HEK293 (cell line): Measurements from ENCODE around the gene BTN2A1.

Experiments
- CTCF ChIA-PET: fragments of 350-600 bp; formaldehyde crosslinking; extraction: SDS; loops from one replicate; lab custom pipeline; 2021; ENCODE audit warnings: antibody characterized with exemption; lab: Yijun Ruan, JAX
- POLR2A ChIA-PET: fragments of 300-600 bp; formaldehyde crosslinking; extraction: SDS; loops from one replicate; lab custom pipeline; 2020; ENCODE audit warnings: antibody characterized with exemption, inconsistent platforms; lab: Yijun Ruan, JAX
- H3K27ac ChIP-seq: fragments of 200-500 bp; sonication (Bioruptor generic); 2 replicates; pipeline ENCODE4 v1.5.1; 2014; ENCODE audit warnings: low read depth, low read length, control low read depth, inconsistent platforms; ENCODE audit errors: extremely low read depth
- H3K36me3 ChIP-seq, 2 experiments: fragments of 200-500 bp in 1 of 2; sonication (Bioruptor generic) in 1 of 2; 1 replicate in 1 of 2; 2 replicates in 1 of 2; pipeline ENCODE4 v1.5.1; 2014 to 2017; ENCODE audit warnings: inconsistent platforms in 2 of 2, low read length in 2 of 2; ENCODE audit not compliant: control insufficient read depth in 2 of 2, insufficient read depth in 1 of 2
- H3K4me1 ChIP-seq: fragments of 200-500 bp; sonication (Bioruptor generic); 2 replicates; pipeline ENCODE4 v1.5.1; 2014; ENCODE audit warnings: mild to moderate bottlenecking, low read length, inconsistent platforms; ENCODE audit not compliant: control insufficient read depth, insufficient read depth
- H3K4me3 ChIP-seq: 2 replicates; pipeline ENCODE4 v1.5.1; 2011; ENCODE audit warnings: low read depth, mild to moderate bottlenecking, control low read depth, low read length, moderate library complexity
- H3K9me3 ChIP-seq: fragments of 200-500 bp; sonication (Bioruptor generic); 2 replicates; pipeline ENCODE4 v1.5.1; 2014; ENCODE audit warnings: low read depth, low read length, inconsistent platforms; ENCODE audit not compliant: control insufficient read depth, insufficient read depth
- SP3 ChIP-seq: fragments of 450-650 bp; formaldehyde crosslinking; IDR thresholded peaks from 2 replicates; pipeline ENCODE4 v1.5.1; 2016; ENCODE audit warnings: missing biosample characterization, missing genetic modification characterization
- YY1 ChIP-seq: fragments of 450-650 bp; formaldehyde crosslinking; IDR thresholded peaks from 2 replicates; pipeline ENCODE4 v1.5.1; 2018; ENCODE audit warnings: missing biosample characterization, missing genetic modification characterization
- ZBTB20 ChIP-seq: fragments of 450-650 bp; formaldehyde crosslinking; IDR thresholded peaks from 2 replicates; pipeline ENCODE4 v1.5.1; 2016; ENCODE audit warnings: missing biosample characterization, missing genetic modification characterization
- ZNF19 ChIP-seq: fragments of 450-650 bp; formaldehyde crosslinking; IDR thresholded peaks from 2 replicates; pipeline ENCODE4; 2016; ENCODE audit warnings: missing biosample characterization, missing genetic modification characterization, low read depth
- ZNF223 ChIP-seq: fragments of 450-650 bp; formaldehyde crosslinking; IDR thresholded peaks from 2 replicates; pipeline ENCODE4 v1.5.1; 2016; ENCODE audit warnings: missing biosample characterization, missing genetic modification characterization
- ZNF624 ChIP-seq: fragments of 450-650 bp; formaldehyde crosslinking; IDR thresholded peaks from 2 replicates; pipeline ENCODE4 v1.5.1; 2017; ENCODE audit warnings: missing biosample characterization, missing genetic modification characterization
- ZNF654 ChIP-seq: fragments of 450-650 bp; formaldehyde crosslinking; IDR thresholded peaks from 2 replicates; pipeline ENCODE4 v1.5.1; 2016; ENCODE audit warnings: low read depth, missing biosample characterization, missing genetic modification characterization
- ZNF701 ChIP-seq: fragments of 450-650 bp; formaldehyde crosslinking; IDR thresholded peaks from 2 replicates; pipeline ENCODE4 v1.5.1; 2016; ENCODE audit warnings: missing biosample characterization, missing genetic modification characterization
- ZNF785 ChIP-seq: fragments of 450-650 bp; formaldehyde crosslinking; IDR thresholded peaks from 2 replicates; pipeline ENCODE4 v1.5.1; 2016; ENCODE audit warnings: missing biosample characterization, missing genetic modification characterization
- ZSCAN16 ChIP-seq: fragments of 450-650 bp; formaldehyde crosslinking; IDR thresholded peaks from 2 replicates; pipeline ENCODE4 v1.5.1; 2016; ENCODE audit warnings: missing biosample characterization, missing genetic modification characterization
- TF ChIP-seq, protein P1 (sequence below): fragments of 450-650 bp; formaldehyde crosslinking; IDR thresholded peaks from 2 replicates; pipeline ENCODE4 v1.5.1; 2016; ENCODE audit warnings: missing biosample characterization, missing genetic modification characterization
- TF ChIP-seq, protein P2 (sequence below): fragments of 450-650 bp; IDR thresholded peaks from 2 replicates; pipeline ENCODE4 v1.5.1; 2018; ENCODE audit warnings: missing biosample characterization, missing genetic modification characterization
- TF ChIP-seq, protein P3 (sequence below): fragments of 450-650 bp; formaldehyde crosslinking; IDR thresholded peaks from 2 replicates; pipeline ENCODE4 v1.5.1; 2016; ENCODE audit warnings: missing biosample characterization, missing genetic modification characterization
- TF ChIP-seq, protein P4 (sequence below): fragments of 450-650 bp; formaldehyde crosslinking; IDR thresholded peaks from 2 replicates; pipeline ENCODE4 v1.5.1; 2016; ENCODE audit warnings: missing biosample characterization, missing genetic modification characterization, borderline replicate concordance
- TF ChIP-seq, protein P5 (sequence below): fragments of 450-650 bp; formaldehyde crosslinking; IDR thresholded peaks from 2 replicates; pipeline ENCODE4 v1.5.1; 2016; ENCODE audit warnings: missing biosample characterization, missing genetic modification characterization
- TF ChIP-seq, protein P6 (sequence below): fragments of 450-650 bp; formaldehyde crosslinking; conservative IDR thresholded peaks from 2 replicates; pipeline ENCODE4 v1.5.1; 2016; ENCODE audit warnings: low read depth, missing biosample characterization, missing genetic modification characterization
- TF ChIP-seq, protein P7 (sequence below): fragments of 450-650 bp; formaldehyde crosslinking; IDR thresholded peaks from 2 replicates; pipeline ENCODE4 v1.5.1; 2017; ENCODE audit warnings: missing biosample characterization, mild to moderate bottlenecking, missing genetic modification characterization, moderate library complexity

BTN2A1 gene

DNA sequence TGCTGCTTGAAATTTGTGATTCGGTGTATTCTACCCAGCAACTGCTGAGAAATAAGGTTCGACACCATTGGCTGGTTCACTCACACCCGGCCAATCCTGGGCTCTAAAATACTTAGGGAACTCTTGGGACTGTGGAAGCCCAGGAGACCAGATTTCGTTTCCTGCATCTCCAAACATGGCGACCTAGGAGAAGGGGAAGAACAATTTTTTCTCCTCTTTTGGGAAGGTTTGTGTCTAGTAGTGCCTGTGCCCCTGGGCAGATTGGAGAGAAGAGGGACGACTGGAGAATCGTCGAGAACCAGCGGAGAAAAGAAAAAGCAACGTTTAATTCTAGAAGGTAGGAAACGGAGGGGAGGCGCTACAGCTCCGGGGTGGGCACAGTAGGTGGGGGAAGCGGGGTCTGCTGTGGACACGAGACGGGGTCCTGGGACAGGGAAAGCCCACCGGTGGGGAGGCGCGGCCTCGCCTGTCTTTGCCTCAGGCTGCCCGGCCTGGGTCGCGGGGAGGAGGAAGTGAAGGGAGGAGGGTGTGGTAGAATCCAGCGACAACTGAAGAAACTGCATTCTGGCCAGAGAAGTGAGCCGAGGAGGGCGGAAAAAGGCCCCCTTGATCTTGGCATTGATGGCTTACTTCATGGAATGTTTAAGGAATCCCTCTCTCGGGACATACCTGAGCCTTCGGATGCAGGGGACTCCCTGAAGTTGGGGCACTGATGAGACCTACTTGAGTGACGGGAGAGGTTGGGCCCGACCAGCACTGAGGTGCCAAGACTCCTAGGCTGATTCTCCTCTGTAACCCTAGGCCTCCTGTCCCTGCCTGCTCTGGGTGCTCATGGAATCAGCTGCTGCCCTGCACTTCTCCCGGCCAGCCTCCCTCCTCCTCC lies at the start of gene BTN2A1 (continued):
- TF ChIP-seq, protein P1, sequence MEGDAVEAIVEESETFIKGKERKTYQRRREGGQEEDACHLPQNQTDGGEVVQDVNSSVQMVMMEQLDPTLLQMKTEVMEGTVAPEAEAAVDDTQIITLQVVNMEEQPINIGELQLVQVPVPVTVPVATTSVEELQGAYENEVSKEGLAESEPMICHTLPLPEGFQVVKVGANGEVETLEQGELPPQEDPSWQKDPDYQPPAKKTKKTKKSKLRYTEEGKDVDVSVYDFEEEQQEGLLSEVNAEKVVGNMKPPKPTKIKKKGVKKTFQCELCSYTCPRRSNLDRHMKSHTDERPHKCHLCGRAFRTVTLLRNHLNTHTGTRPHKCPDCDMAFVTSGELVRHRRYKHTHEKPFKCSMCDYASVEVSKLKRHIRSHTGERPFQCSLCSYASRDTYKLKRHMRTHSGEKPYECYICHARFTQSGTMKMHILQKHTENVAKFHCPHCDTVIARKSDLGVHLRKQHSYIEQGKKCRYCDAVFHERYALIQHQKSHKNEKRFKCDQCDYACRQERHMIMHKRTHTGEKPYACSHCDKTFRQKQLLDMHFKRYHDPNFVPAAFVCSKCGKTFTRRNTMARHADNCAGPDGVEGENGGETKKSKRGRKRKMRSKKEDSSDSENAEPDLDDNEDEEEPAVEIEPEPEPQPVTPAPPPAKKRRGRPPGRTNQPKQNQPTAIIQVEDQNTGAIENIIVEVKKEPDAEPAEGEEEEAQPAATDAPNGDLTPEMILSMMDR (tag by site-specific recombination): peak; percentile 71
- TF ChIP-seq ZBTB20 (tag by site-specific recombination): peak; percentile 58; the same call in 1 of the 2 replicates

DNA sequence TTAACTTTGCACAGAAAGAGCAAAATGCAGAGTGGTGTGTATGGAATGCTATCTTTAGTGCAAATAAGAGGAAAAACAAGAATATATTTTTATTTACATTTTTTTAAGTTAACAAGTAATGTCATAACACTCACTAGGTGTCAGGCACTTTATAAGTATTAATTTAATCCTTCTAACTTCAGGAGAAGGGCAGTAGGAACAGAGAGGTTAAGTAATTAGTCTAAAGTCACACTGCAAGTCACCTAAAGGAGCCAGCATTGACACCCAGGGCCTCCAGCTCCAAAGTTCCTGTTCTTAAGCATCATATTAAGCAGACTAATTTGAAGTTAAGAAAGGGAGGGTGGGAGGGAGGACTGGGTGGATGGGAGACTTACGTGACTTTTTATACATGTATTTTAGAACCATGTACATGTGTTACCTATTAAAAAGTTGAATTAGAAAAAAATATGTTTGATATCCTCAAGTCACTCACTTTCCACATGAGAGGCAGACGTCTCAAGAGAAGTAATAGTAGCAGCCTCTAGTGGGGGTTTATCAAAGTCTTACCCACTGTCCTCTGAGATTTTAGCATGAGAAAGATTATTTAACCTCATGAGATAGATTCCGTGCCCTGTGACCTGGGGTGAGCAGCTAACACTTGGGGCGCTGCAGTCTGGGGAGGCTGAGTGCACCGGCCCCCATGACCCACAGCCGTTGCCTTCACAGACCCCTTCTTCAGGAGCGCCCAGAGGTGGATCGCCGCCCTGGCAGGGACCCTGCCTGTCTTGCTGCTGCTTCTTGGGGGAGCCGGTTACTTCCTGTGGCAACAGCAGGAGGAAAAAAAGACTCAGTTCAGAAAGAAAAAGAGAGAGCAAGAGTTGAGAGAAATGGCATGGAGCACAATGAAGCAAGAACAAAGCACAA lies 48.7 kb upstream of the BTN2A1 start:
- Histone ChIP-seq H3K27ac (no peak overlapping the region), H3K4me1 (no peaks in the 10 kb centered on the region), H3K4me3 (no peak overlapping the region), H3K36me3 (peaks cover 0 to 31% of the 10 kb centered on the region in 2 experiments; a peak in 1 of 3 replicates), H3K9me3 (no peaks in the 10 kb centered on the region)
- ChIA-PET CTCF (no interaction called here), POLR2A (no interaction called here)
- no peak for TF ChIP-seq ZNF701 (tag by site-specific recombination)
- TF ChIP-seq ZNF19 (tag by site-specific recombination): no peak
- no peak for TF ChIP-seq ZNF223 (tag by site-specific recombination)
- TF ChIP-seq, protein P2, sequence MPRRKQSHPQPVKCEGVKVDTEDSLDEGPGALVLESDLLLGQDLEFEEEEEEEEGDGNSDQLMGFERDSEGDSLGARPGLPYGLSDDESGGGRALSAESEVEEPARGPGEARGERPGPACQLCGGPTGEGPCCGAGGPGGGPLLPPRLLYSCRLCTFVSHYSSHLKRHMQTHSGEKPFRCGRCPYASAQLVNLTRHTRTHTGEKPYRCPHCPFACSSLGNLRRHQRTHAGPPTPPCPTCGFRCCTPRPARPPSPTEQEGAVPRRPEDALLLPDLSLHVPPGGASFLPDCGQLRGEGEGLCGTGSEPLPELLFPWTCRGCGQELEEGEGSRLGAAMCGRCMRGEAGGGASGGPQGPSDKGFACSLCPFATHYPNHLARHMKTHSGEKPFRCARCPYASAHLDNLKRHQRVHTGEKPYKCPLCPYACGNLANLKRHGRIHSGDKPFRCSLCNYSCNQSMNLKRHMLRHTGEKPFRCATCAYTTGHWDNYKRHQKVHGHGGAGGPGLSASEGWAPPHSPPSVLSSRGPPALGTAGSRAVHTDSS (tag by site-specific recombination): no peak
- TF ChIP-seq, protein P3, sequence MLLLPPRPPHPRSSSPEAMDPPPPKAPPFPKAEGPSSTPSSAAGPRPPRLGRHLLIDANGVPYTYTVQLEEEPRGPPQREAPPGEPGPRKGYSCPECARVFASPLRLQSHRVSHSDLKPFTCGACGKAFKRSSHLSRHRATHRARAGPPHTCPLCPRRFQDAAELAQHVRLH (tag by site-specific recombination): no peak
- TF ChIP-seq ZNF654: no peak
- TF ChIP-seq, protein P4, sequence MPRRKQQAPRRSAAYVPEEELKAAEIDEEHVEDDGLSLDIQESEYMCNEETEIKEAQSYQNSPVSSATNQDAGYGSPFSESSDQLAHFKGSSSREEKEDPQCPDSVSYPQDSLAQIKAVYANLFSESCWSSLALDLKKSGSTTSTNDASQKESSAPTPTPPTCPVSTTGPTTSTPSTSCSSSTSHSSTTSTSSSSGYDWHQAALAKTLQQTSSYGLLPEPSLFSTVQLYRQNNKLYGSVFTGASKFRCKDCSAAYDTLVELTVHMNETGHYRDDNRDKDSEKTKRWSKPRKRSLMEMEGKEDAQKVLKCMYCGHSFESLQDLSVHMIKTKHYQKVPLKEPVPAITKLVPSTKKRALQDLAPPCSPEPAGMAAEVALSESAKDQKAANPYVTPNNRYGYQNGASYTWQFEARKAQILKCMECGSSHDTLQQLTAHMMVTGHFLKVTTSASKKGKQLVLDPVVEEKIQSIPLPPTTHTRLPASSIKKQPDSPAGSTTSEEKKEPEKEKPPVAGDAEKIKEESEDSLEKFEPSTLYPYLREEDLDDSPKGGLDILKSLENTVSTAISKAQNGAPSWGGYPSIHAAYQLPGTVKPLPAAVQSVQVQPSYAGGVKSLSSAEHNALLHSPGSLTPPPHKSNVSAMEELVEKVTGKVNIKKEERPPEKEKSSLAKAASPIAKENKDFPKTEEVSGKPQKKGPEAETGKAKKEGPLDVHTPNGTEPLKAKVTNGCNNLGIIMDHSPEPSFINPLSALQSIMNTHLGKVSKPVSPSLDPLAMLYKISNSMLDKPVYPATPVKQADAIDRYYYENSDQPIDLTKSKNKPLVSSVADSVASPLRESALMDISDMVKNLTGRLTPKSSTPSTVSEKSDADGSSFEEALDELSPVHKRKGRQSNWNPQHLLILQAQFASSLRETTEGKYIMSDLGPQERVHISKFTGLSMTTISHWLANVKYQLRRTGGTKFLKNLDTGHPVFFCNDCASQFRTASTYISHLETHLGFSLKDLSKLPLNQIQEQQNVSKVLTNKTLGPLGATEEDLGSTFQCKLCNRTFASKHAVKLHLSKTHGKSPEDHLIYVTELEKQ (tag by site-specific recombination): no peak
- no peak for TF ChIP-seq ZNF785
- no peak for TF ChIP-seq ZNF624 (tag by site-specific recombination)
- TF ChIP-seq YY1: no peak
- TF ChIP-seq, protein P5, sequence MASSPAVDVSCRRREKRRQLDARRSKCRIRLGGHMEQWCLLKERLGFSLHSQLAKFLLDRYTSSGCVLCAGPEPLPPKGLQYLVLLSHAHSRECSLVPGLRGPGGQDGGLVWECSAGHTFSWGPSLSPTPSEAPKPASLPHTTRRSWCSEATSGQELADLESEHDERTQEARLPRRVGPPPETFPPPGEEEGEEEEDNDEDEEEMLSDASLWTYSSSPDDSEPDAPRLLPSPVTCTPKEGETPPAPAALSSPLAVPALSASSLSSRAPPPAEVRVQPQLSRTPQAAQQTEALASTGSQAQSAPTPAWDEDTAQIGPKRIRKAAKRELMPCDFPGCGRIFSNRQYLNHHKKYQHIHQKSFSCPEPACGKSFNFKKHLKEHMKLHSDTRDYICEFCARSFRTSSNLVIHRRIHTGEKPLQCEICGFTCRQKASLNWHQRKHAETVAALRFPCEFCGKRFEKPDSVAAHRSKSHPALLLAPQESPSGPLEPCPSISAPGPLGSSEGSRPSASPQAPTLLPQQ (tag by site-specific recombination): no peak
- TF ChIP-seq, protein P6, sequence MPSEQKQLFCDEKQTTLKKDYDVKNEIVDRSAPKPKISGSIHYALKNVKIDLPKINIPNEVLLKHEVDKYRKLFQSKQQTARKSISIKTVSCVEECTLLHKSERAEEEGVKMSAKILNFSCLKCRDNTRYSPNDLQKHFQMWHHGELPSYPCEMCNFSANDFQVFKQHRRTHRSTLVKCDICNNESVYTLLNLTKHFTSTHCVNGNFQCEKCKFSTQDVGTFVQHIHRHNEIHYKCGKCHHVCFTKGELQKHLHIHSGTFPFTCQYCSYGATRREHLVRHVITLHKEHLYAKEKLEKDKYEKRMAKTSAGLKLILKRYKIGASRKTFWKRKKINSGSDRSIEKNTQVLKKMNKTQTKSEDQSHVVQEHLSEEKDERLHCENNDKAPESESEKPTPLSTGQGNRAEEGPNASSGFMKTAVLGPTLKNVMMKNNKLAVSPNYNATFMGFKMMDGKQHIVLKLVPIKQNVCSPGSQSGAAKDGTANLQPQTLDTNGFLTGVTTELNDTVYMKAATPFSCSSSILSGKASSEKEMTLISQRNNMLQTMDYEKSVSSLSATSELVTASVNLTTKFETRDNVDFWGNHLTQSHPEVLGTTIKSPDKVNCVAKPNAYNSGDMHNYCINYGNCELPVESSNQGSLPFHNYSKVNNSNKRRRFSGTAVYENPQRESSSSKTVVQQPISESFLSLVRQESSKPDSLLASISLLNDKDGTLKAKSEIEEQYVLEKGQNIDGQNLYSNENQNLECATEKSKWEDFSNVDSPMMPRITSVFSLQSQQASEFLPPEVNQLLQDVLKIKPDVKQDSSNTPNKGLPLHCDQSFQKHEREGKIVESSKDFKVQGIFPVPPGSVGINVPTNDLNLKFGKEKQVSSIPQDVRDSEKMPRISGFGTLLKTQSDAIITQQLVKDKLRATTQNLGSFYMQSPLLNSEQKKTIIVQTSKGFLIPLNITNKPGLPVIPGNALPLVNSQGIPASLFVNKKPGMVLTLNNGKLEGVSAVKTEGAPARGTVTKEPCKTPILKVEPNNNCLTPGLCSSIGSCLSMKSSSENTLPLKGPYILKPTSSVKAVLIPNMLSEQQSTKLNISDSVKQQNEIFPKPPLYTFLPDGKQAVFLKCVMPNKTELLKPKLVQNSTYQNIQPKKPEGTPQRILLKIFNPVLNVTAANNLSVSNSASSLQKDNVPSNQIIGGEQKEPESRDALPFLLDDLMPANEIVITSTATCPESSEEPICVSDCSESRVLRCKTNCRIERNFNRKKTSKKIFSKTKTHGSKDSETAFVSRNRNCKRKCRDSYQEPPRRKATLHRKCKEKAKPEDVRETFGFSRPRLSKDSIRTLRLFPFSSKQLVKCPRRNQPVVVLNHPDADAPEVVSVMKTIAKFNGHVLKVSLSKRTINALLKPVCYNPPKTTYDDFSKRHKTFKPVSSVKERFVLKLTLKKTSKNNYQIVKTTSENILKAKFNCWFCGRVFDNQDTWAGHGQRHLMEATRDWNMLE (tag by site-specific recombination): no peak
- TF ChIP-seq ZSCAN16: no peak
- TF ChIP-seq SP3: no peak
- TF ChIP-seq, protein P7, sequence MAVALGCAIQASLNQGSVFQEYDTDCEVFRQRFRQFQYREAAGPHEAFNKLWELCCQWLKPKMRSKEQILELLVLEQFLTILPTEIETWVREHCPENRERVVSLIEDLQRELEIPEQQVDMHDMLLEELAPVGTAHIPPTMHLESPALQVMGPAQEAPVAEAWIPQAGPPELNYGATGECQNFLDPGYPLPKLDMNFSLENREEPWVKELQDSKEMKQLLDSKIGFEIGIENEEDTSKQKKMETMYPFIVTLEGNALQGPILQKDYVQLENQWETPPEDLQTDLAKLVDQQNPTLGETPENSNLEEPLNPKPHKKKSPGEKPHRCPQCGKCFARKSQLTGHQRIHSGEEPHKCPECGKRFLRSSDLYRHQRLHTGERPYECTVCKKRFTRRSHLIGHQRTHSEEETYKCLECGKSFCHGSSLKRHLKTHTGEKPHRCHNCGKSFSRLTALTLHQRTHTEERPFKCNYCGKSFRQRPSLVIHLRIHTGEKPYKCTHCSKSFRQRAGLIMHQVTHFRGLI (tag by site-specific recombination): no peak
